Breast epithelium (tissue), 3 donors: ENCODE results near the gene LSM12.

Source experiments
- CTCF ChIP-seq, 3 donors: fragments of 450-650 bp; IDR thresholded peaks; one replicate each; pipeline ENCODE4 v1.5.1; 2016 to 2017; ENCODE audit warnings: antibody characterized with exemption in 3 of 3, mild to moderate bottlenecking in 3 of 3, moderate library complexity in 3 of 3
- POLR2A ChIP-seq: fragments of 450-650 bp; IDR thresholded peaks from one replicate; pipeline ENCODE4 v1.6.1; 2016; ENCODE audit warnings: antibody characterized with exemption, mild to moderate bottlenecking, moderate library complexity

GRCh38 chr17:44062871-44063270, 3.6 kb downstream of the LSM12 start:
- no peak for TF ChIP-seq POLR2A
- no peak for TF ChIP-seq CTCF (IDR thresholded peaks at IDR 0.05)
